Left lung (tissue), 10 donors: ENCODE data around the gene SV2C. TPM values are rescaled to one million over a fixed set of nuclear protein-coding genes. Genes with fewer than 3 reads are reported as not detected.

Experiments used
- ATAC-seq: fragments of 200-7000 bp; cut with Tn5 transposase; one replicate; pipeline ENCODE4 v1.9.1; 2020; ENCODE audit warnings: moderate library complexity
- DNase-seq, 4 donors: peaks; one replicate each; pipeline ENCODE4 v3.0.0-alpha.2; 2013 to 2020
- H3K27ac ChIP-seq, 2 donors: fragments of 200-600 bp; sonication (generic) in 1 of 2; one replicate each; pipeline versions ENCODE4 v1.5.0 to v1.8.0; 2020 to 2021
- H3K27me3 ChIP-seq, 2 donors: fragments of 200-600 bp; sonication (generic) in 1 of 2; one replicate each; pipeline versions ENCODE4 v1.5.0 to v1.8.0; 2020 to 2021
- H3K36me3 ChIP-seq, 2 donors: fragments of 200-600 bp; sonication (generic) in 1 of 2; one replicate each; pipeline versions ENCODE4 v1.5.0 to v1.8.0; 2020 to 2021
- H3K4me1 ChIP-seq, 2 donors: fragments of 200-600 bp; one replicate each; pipeline ENCODE4 v1.8.0; 2021
- H3K4me3 ChIP-seq, 2 donors: fragments of 200-600 bp; sonication (generic) in 1 of 2; one replicate each; pipeline versions ENCODE4 v1.5.0 to v1.8.0; 2020 to 2021; ENCODE audit warnings: mild to moderate bottlenecking in 1 of 2
- H3K9me3 ChIP-seq, 2 donors: fragments of 200-600 bp; sonication (generic) in 1 of 2; one replicate each; pipeline versions ENCODE4 v1.5.0 to v1.8.0; 2020 to 2021
- CTCF ChIP-seq, 2 donors: fragments of 200-600 bp; sonication (generic) in 1 of 2; IDR thresholded peaks; one replicate each; pipeline versions ENCODE4 v1.5.0 to v1.8.0; 2021; ENCODE audit warnings: antibody characterized with exemption in 2 of 2
- intact Hi-C, 2 donors: fragments of 100-400 bp; cut with DNase I; formaldehyde crosslinking; loops; one replicate each; pipeline versions ENCODE4 v1.11.2 to v1.14.2; 2022
- polyA plus RNA-seq, 6 donors: library from polyadenylated mRNA; unstranded; fragments of 120-200 nt; gene quantifications; one replicate each; pipeline ENCODE4 v1.2.1, GENCODE V29; 2013; ENCODE audit not compliant: insufficient read length in 6 of 6
- total RNA-seq, 2 donors: library from RNA; stranded (reverse); fragmentation: NEBNext Ultra II Directional; extraction: Animal tissue kit (Norgen Biotek cat#: 25700); gene quantifications; one replicate each; pipeline ENCODE4 v1.2.1, GENCODE V29; 2021
- donor health status: DM: no; HTN: yes; CAD: no.
- donor health status: DM: no; HTN: no; CAD: no.

SV2C gene
- total and polyA plus RNA-seq, 8 donors, result 0.26 to 0.52 (median 0.37) TPM

DNA sequence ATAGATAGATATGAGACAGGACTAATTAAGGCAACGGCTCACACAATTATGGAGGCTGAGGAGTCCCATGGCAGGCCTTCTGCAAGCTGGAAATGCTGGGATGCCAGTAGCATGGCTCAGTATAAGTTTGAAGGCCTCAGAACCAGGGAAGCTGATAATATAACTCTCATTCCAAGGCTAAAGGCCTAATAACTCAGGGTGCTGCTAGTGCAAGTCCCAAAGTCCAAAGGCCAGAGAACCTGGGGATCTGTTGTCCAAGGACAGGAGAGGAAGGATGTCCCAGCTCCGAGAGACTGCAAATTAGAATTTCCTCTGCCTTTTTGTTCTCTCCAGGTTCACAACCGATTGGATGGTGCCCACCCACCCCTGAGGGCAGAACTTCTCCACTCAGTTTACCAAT is 114.5 kb downstream of the SV2C start:
- Histone ChIP-seq H3K27ac (no peak overlapping the region), H3K27me3 (peaks cover 0 to 10% of the 10 kb centered on the region in 2 donors), H3K4me3 (no peak overlapping the region), H3K9me3 (no peaks in the 10 kb centered on the region), H3K36me3 (no peaks in the 10 kb centered on the region), H3K4me1 (no peaks in the 10 kb centered on the region)
- intact Hi-C loops, result no loop called here
- no peak for TF ChIP-seq CTCF (IDR thresholded peaks at IDR 0.05)
- ATAC-seq (no peak), DNase-seq (no peak)

DNA sequence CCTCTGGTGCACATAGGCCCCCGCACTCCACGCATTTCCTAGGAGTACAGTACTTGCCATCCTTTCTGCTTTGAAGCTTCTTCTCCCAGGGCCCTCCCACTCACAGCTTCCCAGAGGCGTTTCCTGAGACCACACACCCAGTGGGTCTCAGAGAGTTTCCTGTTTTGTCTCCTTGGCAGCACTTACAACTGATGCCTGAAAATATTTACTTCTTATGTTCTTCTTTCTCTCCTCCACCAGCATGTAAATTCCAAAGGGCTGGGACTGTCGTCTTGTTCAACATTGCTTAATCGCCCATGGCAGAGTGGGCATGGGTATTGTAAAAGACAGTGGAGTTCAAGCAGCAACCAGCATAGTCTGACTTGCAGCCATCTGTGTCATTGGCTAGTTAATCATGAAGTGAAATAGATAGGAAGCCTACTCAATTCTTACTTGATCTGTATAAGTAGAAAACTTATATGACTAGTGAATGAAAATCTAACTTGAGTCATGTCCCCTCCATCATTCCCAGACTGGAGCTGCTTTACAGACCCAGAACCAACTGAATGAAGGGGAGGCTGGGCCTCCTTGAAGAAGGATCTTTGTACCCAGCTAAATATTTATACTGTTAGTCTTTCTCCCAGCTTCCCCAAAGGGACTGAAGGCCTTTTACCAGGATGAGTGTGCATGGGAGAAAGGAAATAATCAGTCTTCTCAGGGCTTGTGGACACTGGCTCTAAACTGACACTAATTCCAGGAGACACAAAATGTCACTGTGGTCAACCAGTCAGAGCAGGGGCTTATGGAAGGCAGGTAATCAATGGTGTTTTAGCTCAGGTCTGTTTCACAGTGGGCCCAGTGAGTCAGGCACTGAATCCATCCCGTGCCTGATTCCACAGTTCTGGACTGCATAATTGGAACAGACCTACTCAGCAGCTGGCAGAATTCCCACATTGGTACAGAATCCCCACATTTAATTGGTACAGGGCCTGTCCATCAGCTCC is 116.4 kb downstream of the SV2C start:
- no peaks in the 10 kb centered on the region for H3K9me3 ChIP-seq
- no peak overlapping the region for H3K27ac ChIP-seq
- no peaks in the 10 kb centered on the region for H3K4me1 ChIP-seq
- intact Hi-C loops, result no loop called here
- DNase-seq, result peak in 2 of 4 donors; percentile 6 to 30
- no peak for TF ChIP-seq CTCF (IDR thresholded peaks at IDR 0.05)
- no peaks in the 10 kb centered on the region for H3K36me3 ChIP-seq
- H3K4me3 ChIP-seq, result no peak overlapping the region
- peaks cover 0 to 8% of the 10 kb centered on the region in 2 donors for H3K27me3 ChIP-seq
- no peak for ATAC-seq

GRCh38 chr5:76202182-76202581 is 119.0 kb downstream of the SV2C start:
- no peak for TF ChIP-seq CTCF (IDR thresholded peaks at IDR 0.05)
- no peak for ATAC-seq
- intact Hi-C loops, result no loop called here

GRCh38 chr5:76204191-76204590 is 121.0 kb downstream of the SV2C start:
- intact Hi-C loops, result no loop called here
- Histone ChIP-seq H3K4me3 (no peak overlapping the region), H3K27ac (no peak overlapping the region), H3K9me3 (no peaks in the 10 kb centered on the region), H3K27me3 (no peaks in the 10 kb centered on the region), H3K4me1 (no peaks in the 10 kb centered on the region), H3K36me3 (no peaks in the 10 kb centered on the region)
- DNase-seq, result no peak
- no peak for TF ChIP-seq CTCF (IDR thresholded peaks at IDR 0.05)
- ATAC-seq, result no peak

More at GRCh38 chr5:76202182-76202581, 119.0 kb downstream of the SV2C start:
- Histone ChIP-seq H3K27ac (no peak overlapping the region), H3K27me3 (no peaks in the 10 kb centered on the region), H3K9me3 (no peaks in the 10 kb centered on the region), H3K36me3 (no peaks in the 10 kb centered on the region), H3K4me1 (no peaks in the 10 kb centered on the region), H3K4me3 (no peak overlapping the region)
- DNase-seq, result no peak

DNA sequence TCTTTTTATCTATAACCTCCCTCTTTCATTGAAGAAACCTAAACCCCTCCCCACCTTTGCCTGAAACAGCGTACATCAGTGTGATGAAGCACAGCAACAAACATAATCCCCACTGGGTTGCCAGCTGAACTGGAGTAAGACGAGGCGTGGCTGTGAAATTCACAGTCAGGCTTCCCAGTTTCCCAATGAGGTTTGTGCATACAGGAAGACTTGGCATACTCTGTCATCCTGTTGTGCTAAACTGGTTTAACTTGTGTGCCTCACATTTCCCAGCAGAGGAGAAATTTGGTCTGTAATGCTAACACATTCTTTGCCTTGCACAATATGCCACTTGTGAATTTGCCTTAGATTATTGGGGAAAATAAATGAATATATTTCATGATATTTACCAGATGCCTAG is 121.5 kb downstream of the SV2C start:
- H3K4me1 ChIP-seq, result no peaks in the 10 kb centered on the region
- H3K27me3 ChIP-seq, result no peaks in the 10 kb centered on the region
- H3K27ac ChIP-seq, result no peak overlapping the region
- intact Hi-C loops, result no loop called here
- H3K9me3 ChIP-seq, result peaks cover 0 to 4% of the 10 kb centered on the region in 2 donors
- no peak overlapping the region for H3K4me3 ChIP-seq
- ATAC-seq, result peak; percentile 79
- TF ChIP-seq CTCF (IDR thresholded peaks at IDR 0.05), result no peak
- no peaks in the 10 kb centered on the region for H3K36me3 ChIP-seq
- peak in 2 of 4 donors; percentile 13 to 45 for DNase-seq
